HG03342 (cell line): Measurements from ENCODE around the gene PIM1.
A peak's percentile ranks its signal among the peaks of the same experiment; 100 is the strongest.
"Not testable (repeated sequence)": the region's sequence is repeated elsewhere in the genome, so short reads cannot be mapped to it uniquely, and the experiment has no call there.

Experiments
- ATAC-seq: cut with Tn5 transposase; IDR thresholded peaks from one replicate; pipeline ENCODE4 v1.9.1; 2021; ENCODE audit warnings: mild to moderate bottlenecking, moderate library complexity; ENCODE audit not compliant: unreplicated experiment

The PIM1 gene

DNA sequence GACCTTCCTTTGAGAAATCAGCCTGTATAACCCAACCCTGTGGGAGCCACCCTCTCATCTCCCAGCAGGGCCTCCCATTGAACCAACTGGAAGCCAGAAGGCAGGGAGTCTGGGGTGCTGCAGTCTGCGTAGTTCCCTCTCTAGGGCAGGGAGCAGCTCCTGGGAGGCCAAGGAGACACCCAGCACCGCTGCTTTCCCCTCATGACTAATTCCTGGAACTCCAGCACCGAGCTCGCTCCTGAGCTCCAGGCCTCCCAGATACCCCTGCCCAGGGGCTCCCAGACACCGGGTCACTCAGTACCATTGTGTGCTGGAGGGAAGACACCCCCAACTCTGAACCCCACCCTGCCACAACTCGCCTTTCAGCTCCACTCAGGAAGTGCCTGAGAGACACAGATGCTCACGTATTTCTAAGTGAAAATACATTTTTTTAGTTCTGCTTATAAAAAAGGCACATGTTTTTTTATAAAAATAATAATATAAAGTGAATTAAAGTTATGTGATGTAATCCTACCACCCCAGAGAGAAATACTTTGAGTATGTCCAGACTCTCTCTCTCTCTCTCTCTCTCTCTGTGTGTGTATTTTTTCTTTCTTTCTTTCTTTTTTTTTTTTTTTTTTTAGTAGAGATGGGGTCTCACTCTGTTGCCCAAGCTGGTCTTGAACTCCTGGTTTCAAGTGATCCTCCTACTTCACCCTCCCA is 17.5 kb downstream of the PIM1 start:
- ATAC-seq: no peak

DNA sequence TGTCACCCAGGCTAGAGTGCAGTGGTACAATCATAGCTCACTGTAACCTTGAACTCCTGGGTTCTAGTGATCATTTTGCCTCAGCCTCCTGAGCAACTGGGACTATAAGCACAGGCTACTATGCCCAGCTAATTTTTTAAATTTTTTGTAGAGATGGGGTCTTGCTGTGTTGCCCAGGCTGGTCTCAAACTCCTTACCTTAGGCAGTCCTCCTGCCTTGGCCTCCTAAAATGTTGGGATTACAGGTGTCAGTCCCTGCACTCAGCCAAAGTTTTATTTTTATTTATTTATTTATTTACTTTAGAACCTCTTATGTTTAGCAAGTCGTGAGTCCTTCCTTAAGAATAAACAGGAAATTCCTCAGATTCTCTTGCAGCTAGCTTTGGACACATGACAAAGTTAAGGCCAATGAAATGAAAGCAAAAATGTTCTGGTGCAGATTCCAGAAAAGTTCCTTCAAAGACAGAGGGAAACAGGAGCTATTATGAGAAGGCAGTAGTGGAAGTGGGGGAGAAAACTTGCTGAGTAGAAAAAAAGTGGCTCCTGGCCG is 19.1 kb downstream of the PIM1 start:
- no peak for ATAC-seq

DNA sequence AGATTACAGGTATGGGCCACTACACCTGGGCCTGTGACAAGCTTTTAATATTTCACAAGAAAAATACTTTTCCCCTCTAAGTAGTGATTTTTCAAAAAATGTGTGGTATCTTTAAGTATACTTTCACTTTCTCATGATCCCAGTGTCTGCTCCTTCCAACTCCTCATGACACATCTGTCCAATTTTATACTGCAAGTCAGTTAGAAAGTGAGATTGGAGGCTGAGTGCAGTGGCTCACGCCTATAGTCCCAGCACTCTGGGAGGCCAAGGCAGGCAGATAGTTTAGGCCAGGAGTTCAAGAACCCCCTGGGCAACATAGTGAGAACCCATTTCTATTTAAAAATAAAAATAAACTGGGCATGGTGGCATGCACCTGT is 20.2 kb downstream of the PIM1 start:
- ATAC-seq: no peak

DNA sequence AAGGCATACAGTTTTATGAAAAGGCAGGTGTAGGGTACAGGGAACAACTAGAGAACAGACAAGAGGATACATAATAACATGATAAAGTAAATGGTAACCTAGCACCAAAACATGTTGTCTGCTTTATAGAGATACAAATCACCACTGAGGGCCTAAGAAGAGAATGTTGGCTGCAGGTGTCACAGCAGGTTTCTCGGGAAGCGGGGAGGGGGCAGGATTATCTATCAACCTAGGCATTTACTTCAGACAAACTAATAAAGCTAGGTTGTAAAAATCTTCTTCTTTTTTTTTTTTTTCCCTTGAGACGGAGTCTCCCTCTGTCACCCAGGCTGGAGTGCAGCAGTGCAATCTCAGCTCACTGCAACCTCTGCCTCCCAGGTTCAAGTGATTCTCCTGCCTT is 22.7 kb downstream of the PIM1 start:
- ATAC-seq: no peak

DNA sequence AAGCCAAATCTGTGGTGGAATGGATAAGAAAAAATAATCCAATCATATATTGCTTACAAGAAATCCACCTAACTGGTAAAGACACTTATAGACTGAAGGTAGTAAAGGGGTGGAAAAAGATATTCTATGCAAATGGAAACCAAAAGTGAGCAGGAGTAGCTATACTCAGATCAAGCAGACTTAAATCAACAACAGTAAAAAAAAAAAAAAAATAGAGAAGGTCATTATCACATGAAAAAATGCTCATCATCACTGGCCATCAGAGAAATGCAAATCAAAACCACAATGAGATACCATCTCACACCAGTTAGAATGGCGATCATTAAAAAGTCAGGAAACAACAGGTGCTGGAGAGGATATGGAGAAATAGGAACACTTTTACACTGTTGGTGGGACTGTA is 24.9 kb downstream of the PIM1 start:
- not testable (repeated sequence) for ATAC-seq

DNA sequence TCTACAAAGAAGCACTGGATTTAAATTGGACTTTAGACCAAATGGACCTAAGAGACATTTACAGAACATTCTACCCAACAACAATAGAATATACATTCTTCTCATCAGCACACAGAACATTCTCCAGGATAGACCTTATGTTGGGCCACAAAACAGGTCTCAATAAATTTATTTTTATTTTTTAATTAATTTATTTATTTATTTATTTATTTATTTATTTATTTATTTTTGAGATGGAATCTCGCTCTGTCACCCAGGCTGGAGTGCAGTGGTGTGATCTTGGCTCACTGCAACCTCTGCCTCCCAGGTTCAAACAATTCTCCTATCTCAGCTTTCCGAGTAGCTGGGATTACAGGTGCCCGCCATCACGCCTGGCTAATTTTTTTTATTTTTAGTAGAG is 26.5 kb downstream of the PIM1 start:
- not testable (repeated sequence) for ATAC-seq

DNA sequence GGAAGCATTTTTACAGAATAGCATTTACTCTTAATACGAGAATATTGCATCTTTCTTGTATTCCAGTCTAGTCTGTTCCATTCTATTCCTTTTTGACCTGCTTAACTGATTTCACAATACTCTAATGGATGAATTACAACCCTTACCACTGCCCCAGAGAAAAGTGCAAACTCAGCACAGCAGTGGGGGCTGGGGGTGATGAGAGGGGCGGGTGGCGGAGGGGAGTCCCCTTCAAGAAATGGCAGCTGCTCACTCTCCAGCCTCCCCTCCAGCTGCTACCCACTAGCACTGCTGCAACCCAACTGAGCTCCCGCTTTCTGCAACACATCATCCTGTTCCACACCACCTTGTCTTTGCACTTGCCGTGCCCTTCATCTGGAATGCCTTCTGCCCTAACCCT is 30.1 kb downstream of the PIM1 start:
- no peak for ATAC-seq

DNA sequence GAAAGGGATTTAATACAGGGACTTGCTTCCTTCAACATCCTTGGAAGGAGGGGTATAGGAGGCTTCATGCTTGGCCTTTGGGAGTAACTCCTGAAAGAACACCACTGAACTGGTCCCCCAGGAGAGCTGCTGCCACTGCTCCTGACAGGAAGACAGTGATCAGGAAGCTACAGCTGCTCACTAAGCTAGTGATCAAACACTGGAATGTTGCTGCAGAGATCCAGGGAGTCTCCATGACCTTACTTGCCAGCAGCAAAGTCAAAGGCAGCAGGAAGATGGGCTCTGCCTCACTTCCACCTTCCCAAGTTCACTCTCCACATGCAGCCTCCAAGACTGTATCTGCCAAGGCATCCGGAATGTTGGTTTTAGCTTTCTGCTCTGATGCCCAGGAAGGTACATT is 31.8 kb downstream of the PIM1 start:
- ATAC-seq: no peak

DNA sequence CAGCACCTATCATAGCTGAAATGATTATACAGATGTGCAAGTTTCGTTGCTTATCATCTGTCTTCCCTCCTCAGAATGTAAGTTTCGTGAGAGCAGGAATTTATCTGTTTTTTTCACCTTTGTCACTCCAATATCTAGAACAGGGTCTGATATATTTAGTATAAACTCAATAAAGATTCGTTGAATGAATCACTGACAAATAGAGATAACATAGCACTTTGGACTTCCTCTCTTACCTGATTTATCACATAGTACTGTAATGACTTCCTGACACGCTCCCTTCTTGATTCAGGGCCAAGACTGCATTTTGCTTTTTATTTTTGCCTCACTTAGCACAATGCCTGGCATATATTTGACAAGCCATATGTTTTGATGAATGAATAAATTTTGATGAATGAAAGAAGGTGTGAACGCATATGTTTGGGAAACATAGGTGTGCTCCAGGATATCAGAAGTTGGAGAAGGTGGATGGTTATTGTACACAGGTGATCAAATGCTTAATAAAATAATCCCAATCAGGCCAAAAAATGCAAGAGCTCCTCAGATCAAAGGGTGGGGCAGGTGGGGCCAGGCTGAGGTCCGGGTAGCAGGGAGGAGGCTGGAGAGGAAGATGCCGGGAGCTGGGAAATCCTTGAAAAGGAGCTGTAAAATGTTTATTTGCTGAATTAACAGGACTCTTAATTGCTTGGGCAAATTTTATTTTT is 33.0 kb downstream of the PIM1 start:
- no peak for ATAC-seq

DNA sequence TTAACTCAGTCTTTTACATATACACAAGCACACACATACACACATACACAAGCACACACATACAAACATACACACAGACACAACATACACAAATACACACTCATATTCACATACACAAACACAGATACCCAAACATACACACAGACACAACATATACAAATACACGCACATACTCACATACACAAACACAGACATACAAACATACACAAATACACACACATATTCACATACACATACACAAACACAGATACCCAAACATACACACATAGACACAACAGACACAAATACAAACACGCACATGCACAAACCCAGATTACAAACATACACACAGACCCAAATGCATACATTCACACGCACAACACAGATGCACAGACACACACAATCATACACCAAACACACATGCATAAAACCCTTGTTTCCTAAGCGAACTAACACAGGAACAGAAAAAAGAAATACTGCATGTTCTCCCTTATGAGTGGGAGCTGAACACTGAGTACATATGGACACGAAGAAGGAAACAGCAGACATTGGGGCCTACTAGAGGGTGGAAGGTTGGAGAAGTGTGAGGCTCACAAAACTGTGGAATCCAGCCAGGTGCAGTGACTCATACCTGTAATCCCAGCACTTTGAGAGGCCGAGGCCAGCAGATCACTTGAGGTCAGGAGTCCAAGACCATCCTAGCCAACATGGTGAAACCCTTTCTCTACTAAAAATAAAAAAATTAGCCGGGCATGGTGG is 34.2 kb downstream of the PIM1 start:
- ATAC-seq: no peak

DNA sequence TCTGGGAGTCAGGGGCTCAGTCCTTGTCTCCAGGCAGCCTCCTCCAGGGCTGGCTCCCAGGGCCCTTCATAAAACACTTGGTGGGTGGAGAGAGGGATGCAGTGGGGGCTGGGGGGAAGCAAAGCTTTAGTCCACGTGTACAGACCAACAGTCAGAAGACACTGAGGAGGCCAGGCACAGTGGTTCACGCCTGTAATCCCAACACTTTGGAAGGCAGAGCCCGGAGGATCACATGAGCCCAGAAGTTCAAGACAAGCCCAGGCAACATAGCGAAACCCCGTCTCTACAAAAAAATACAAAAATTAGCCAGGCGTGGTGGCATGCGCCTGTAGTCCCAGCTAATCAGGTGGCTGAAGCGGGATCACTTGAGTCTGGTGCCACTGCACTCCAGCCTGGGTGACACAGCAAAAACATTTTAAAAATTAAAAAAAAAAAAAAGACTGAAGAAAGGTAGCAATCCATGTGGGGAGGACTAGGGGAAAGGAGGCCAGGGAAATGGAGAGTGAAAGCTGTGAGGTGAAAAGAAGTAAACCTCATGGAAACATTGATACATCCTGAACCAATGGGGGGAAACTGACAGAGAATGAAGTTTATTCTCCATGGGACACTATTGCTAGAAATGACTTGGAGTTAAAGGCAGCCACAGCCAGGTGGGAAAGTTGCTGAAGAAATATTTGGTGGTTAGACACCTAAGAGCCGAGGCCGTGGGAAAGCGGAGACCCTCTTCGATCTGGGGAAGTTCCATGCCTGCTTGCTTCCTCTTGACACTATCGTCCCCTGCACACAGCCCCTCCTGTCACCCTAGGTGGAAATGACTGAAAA is 35.4 kb downstream of the PIM1 start:
- no peak for ATAC-seq

DNA sequence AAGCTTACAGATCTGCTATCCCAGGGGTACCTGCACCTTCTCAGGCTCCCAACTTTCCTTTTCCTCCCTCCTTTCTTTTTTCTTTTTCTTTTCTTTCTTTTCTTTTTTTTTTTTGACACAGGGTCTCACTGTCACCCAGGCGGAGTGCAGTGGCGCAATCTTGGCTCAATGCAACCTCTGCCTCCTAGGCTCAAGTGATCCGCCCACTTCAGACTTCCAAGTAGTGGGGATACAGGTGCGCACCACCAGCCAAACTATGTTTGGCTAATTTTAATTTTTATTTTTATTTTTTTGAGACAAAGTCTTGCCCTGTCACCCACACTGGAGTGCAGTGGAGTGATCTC is 36.0 kb downstream of the PIM1 start:
- ATAC-seq: no peak

DNA sequence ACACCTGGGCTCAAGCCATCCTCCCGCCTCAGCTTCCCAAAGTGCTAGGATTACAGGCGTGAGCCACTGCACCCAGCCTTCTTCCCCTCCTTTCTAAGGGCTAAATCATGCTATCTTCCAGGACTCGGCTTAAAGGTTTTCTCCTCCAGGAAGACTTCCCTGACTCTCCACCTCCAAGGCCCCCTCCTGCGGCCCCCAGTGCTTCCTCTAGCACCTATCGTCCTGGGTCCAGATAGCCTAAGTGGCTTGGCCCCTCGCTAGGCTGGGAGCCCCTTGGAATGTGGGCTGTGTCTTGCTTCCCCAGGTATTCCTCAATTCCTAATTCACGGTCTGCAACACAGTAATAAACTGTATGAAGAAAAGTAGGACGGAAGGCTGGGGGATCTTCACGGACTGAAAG is 36.7 kb downstream of the PIM1 start:
- ATAC-seq: no peak

DNA sequence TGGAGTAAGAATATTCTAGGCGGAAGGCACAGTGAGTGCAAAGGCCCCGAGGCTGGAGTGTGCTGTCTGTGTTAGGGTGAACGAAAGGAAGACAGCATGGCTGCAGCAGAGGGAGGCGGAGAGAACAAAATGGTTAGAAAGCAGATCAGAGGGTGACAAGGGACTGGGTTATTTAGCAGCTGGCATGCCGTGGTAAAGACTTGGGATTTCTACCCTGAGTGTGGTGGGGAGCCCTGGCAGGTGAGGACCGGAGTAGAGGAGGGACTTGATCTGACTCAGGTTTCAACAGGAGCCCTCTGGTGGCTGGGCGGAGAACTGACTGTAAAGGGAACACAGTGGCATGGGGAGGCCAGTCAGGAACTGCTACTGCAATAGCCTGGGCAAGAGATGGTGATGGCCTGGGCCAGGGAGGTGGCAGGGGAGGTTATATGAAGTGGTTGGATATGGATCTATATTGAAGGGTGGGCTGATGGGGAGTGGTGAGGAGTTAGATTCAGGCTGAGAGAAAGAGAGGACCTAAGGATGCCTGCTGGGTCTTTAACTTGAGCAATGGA is 38.0 kb downstream of the PIM1 start:
- ATAC-seq: peak; percentile 57

DNA sequence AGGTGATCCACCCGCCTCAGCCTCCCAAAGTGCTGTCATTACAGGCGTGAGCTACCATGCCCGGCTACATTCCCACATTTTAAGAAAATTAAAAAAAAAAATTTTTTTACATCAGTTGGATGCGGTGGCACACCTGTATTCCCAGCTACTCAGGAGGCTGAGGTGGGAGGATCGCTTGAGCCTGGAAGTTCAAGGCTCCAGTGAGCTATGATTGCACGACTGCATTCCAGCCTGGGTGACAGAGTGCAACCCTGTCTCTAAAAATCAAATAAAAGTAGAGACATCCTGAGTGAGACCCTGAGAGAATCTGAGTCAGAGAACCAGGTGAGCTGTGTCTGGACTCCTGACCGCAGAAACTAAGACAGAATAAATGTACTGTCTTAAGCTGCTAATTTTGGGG is 38.8 kb downstream of the PIM1 start:
- ATAC-seq: no peak

DNA sequence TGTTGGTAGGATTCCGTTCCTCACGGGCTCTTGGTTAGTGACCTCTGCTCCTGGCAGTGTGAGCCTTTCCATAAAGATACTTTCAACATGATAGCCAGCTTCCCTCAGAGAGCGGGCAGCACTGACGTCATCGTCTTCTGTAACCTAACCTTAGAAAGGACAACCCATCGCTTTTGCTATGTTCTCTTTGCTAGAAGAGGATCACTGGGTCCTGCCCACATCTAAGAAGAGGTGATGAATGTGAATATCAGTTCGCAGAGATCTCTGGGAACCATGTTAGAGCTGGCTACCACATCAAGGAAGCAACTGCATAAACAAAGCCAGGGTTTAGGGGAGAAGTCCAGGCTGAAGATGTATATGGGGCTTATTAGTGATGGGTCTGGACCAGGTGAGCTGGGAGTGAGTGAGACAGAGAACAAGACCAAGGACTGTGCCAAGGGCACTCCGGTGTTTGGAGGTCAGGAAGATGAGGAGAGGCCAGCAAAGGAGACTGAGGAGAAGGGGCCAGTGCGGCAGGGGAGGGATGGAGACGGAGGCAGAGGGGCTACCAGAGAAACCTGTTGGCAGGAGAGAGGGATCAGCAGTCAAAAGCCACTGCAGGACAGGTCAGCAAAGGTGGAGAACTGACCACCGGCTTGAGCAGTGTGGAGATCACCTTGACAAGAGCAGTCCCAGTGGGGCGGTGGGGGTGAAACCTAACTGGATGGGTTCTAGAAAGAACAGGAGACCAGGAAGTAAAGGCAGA is 39.7 kb downstream of the PIM1 start:
- ATAC-seq: no peak

DNA sequence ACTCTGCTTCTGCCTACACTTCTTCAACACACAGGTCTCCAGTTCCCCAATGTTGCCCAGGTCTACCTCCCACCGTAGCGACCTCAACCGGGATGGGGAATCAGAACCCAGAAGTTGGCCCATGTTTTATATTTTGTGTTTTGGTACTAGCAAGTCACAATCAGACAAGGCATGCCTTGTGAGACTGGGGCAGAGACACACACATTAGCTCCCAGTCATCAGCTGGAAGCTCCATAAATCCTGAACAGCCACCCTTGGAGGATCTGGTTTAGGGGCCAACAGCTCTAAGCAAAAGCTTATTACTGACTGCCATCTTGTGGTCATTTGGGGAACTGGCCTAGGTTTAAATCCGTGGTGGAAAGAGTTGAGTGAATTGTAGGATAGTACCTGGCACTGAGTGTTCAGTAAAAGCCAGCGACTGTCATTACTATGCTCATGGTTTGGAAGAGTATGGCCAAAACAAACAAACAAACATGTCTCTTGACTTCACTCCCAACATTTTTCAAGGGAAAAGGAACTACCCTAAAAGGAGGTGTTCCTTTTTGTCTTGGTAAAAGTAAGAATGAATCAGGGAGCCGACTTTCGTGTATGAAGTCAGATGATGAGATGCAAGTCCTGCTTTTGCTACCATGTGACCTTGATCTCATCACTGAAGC is 40.5 kb downstream of the PIM1 start:
- no peak for ATAC-seq

DNA sequence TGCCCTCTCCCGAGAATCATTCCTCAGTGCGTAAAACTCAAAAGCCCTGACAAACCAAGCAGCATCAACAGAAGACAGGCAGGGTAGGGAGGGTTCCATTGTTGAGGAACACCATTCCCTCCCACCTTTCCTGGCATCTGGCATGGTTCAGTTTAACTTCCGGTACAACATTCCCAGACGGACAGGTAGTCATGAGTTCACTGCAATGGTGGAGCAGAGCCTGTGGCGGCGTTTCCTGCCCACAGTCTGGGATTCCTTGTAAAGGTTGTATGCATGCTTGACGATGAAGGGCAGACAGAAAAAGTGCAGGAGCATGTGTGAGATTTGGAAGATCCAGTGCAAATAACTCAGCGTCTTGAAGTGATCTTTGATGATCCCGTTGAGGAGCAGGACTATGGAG is 42.3 kb downstream of the PIM1 start:
- no peak for ATAC-seq

DNA sequence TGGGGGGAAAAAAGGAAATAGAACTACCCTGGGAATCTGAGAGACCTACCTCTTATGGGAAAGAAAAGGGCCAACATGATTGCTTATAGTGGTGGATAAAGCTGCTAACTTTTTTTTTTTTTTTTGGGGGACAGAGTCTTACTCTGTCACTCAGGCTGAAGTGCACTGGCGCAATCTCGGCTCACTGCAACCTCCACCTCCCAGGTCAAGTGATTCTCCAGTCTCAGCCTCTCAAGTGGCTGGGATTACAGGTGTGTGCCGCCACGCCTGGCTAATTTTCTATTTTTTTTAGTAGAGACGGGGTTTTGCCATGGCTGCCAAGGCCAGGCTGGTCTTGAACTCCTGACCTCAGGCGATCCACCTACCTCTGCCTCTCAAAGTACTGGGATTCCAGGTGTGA is 48.1 kb downstream of the PIM1 start:
- ATAC-seq: no peak

DNA sequence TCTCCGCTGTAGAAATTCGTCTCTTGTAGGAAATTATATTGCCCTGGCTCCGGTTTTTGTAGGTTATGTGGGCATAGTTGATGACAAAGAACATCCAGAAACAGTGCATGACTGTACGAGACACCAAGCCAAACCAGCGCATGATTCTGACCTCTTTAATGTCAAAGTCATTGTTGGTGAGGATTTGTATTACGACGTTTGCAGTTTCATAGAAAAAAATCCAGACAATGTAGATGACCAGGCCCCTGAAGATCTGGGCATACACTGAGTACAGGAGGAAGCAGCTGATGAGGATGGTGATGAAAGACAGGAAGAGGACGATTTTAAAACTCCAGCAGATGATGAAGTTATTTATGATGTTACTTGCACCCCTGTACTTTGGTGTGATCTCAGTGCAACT is 48.6 kb downstream of the PIM1 start:
- ATAC-seq: no peak
